Neural progenitor cell (in vitro differentiated cells): ENCODE measurements around the gene TANC1.

ENCODE experiments used
- EZH2 ChIP-seq: fragments of 200-600 bp; sonication (generic); IDR thresholded peaks from 2 replicates; pipeline ENCODE4 v1.6.1; 2017; ENCODE audit warnings: antibody characterized with exemption, mild to moderate bottlenecking, moderate library complexity
- EZH2phosphoT487 ChIP-seq: fragments of 200-600 bp; sonication (generic); IDR thresholded peaks from 2 replicates; pipeline ENCODE4 v1.6.1; 2017; ENCODE audit warnings: antibody characterized with exemption
- TF ChIP-seq, protein P1 (sequence below): fragments of 200-600 bp; sonication (generic); IDR thresholded peaks from 2 replicates; pipeline ENCODE4 v1.5.1; 2017; ENCODE audit warnings: antibody characterized with exemption, mild to moderate bottlenecking

DNA sequence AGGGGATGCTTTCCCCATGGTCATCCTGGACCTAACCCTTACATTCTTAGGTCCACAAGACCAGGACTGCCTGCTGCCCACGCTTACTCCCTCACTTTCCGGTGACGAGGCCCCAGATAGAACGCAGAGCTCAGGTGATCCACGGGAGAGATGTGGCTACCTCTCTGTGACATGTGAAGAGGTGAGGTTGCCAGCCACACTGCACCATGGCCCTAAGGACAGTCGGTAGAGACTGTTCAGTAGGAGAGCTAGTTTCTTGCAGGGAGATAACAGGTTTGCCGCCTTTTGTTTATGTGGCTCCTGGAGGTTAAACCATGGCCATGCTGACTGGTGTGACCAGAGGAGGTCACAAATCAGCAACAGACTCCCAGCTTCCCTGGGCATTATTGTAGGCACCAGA is 246.7 kb downstream of the TANC1 start:
- TF ChIP-seq, protein P1, sequence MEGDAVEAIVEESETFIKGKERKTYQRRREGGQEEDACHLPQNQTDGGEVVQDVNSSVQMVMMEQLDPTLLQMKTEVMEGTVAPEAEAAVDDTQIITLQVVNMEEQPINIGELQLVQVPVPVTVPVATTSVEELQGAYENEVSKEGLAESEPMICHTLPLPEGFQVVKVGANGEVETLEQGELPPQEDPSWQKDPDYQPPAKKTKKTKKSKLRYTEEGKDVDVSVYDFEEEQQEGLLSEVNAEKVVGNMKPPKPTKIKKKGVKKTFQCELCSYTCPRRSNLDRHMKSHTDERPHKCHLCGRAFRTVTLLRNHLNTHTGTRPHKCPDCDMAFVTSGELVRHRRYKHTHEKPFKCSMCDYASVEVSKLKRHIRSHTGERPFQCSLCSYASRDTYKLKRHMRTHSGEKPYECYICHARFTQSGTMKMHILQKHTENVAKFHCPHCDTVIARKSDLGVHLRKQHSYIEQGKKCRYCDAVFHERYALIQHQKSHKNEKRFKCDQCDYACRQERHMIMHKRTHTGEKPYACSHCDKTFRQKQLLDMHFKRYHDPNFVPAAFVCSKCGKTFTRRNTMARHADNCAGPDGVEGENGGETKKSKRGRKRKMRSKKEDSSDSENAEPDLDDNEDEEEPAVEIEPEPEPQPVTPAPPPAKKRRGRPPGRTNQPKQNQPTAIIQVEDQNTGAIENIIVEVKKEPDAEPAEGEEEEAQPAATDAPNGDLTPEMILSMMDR, result no peak
- TF ChIP-seq EZH2 (no peak), EZH2phosphoT487 (no peak)
